Prostate gland (tissue), 2 donors: ENCODE results near the gene FAM229A.

Experiments
- POLR2A ChIP-seq: fragments of 450-650 bp; IDR thresholded peaks from one replicate; pipeline ENCODE4 v1.6.1; 2016; ENCODE audit warnings: antibody characterized with exemption, mild to moderate bottlenecking
- POLR2AphosphoS5 ChIP-seq: sonication (generic); formaldehyde crosslinking; IDR thresholded peaks from one replicate; pipeline ENCODE4 v1.6.1; 2017; ENCODE audit warnings: antibody characterized with exemption
- TF ChIP-seq, protein P1 (sequence below), 4 experiments: fragments of 200-600 bp in 2 of 4; fragments of 450-650 bp in 2 of 4; sonication (generic) in 2 of 4; IDR thresholded peaks; 1 replicate in 3 of 4; 2 replicates in 1 of 4; pipeline ENCODE4 v1.5.1; 2016 to 2019; ENCODE audit warnings: antibody characterized with exemption in 4 of 4, mild to moderate bottlenecking in 2 of 4, moderate library complexity in 2 of 4

DNA sequence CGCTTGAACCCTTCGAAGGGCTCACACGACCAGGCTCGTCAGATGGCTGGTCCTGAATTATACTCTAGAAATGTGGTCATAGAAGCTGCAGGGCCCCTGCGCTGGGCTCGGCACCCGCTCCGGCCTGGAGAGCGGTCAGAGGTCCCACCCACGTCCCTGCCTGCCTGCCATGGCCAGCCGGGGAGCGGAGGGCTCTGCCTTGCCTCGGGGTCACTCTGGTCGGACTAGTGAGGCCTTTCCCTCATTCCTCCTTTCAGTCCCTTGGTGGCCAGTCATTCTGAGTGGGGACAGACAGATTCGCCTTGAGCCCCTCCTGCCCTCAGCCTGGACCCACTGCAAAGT is 25.7 kb downstream of the FAM229A start:
- TF ChIP-seq, protein P1, sequence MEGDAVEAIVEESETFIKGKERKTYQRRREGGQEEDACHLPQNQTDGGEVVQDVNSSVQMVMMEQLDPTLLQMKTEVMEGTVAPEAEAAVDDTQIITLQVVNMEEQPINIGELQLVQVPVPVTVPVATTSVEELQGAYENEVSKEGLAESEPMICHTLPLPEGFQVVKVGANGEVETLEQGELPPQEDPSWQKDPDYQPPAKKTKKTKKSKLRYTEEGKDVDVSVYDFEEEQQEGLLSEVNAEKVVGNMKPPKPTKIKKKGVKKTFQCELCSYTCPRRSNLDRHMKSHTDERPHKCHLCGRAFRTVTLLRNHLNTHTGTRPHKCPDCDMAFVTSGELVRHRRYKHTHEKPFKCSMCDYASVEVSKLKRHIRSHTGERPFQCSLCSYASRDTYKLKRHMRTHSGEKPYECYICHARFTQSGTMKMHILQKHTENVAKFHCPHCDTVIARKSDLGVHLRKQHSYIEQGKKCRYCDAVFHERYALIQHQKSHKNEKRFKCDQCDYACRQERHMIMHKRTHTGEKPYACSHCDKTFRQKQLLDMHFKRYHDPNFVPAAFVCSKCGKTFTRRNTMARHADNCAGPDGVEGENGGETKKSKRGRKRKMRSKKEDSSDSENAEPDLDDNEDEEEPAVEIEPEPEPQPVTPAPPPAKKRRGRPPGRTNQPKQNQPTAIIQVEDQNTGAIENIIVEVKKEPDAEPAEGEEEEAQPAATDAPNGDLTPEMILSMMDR (IDR thresholded peaks at IDR 0.05), result no peak
- TF ChIP-seq POLR2A, result no peak
- TF ChIP-seq POLR2AphosphoS5, result no peak
